MV-4-11 (cell line): ENCODE measurements around the gene GRID2.
"Not testable (repeated sequence)": the region's sequence is repeated elsewhere in the genome, so short reads cannot be mapped to it uniquely, and the experiment has no call there.

ENCODE experiments used
- DNase-seq: peaks from one replicate; lab custom pipeline; 2025; lab: John Stamatoyannopoulos, UW

The GRID2 gene

DNA sequence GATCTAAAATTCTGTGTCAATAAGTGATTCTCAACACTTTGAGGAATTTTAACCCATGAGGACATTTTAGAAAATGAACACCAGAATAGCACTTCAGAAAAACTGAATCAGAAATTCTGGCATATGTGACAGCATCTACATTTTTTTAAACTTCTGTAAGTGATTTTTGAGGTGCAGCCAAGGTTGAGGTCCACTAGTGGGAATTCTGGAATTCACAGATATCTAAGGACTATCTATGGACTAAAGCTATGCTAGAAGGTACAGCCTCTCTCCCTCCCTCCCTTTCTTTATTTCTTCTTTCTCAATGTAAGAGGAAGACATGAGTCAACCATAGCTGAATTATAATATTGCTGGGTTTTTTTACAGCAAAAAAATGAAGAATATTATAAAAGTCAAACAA lies 1016.6 kb downstream of the GRID2 start:
- DNase-seq = no peak

DNA sequence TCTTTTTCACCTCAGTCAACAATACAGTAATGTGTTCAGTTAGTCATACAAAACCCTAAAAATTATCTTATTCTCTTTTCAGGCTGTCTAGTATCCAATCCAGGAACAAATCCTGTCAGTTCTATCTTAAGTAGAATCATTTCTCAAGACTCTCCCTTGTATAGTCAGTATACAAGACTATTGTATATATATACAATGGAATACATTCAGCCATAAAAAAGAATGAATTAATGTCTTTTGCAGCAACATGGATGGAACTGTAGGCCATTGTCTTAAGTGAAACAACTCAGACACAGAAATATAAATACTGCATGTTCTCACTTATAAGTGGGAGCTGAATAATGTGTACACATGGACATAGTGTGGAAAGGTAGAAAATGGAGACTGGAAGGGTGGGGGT lies 1023.6 kb downstream of the GRID2 start:
- no peak for DNase-seq

DNA sequence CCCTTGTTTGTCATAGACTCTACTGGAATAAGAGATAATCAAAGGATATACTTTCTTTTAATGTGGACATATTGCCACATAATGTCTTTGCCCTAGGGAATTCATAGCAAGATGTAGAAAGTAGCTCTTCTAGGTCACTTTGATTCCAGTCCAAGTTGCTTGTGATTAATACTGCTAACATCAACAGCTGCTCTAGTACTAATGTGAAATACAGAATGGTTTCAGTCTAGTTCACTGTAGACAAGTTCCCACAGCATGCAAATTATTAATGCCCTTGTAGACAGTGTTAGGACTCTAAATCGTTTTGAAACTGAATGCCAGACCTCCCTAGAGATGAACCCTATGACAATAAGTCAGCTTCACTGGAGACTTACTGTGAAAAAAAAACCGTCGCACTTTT lies 1030.2 kb downstream of the GRID2 start:
- DNase-seq = no peak

DNA sequence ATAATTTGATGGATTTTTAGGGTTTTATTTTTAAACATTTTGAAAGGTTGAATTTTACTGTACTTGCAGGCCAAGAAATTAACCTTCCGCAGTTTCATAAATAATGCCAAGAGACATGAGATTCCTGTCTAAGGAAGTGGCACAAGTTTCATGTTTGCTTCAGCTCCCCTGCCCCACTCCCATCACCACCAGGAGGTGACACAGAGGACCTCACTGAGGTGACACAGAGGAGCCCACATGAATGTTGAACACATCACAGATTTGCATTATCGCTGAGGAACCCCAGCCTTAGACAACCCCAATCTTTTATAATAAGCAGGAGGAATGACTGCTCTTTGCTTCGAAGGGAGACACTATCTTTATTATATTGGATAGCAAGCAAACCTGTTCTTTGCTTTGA lies 1033.4 kb downstream of the GRID2 start:
- DNase-seq = no peak

DNA sequence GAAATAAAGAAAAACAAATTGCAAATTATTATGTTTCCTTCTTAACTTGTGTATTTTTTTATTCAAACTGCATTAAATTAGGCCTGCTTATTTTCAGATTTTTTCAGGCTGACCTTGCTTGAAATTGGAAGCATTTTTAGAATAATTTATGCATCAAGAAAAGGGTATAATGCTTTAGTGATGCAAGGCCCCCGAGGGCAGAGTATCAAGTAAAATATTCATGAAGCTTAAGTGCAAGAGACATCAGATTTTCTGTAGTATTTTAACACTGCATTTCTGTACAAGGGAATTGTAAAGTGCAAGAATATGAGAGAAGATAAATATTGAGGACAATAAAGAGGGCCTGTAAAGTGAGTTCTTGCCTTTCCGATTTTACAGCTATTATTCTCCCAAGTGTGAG lies 1039.0 kb downstream of the GRID2 start:
- no peak for DNase-seq

DNA sequence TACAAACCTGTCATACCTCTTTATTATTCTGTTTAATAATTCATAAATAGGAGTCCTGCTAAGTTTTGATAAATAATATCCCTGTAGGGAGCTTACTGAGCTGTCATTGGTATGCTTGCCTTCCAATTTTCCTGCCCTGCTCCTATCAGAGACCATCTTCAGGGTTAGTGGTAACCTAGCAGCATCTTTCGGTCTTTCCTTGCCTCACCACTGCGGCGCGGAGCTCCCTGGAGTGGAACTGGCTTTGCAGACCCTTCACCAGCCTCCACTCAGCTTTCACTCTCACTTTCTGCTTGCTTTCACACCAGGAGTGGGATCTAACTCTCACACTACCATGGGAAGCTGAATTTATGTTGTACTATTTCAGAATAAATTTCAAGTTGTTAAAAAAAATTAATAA lies 1043.1 kb downstream of the GRID2 start:
- no peak for DNase-seq

DNA sequence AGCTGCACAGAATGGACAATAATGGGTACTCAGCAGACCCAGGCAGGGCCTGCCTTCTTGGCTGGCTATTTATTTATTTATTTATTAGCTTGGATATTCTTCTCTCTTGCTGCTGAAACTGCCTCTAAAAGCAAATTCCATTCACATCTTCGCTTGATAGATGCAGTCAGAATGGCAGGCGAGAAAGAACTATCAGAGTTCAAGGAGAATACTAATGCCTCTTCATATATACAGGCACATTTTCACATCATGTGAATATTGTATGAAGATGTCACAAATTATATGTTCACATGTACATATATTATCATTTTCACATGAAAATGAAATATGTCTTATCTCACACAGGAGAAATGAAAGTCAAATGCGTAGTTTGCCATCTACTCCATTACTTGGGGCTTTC lies 1045.1 kb downstream of the GRID2 start:
- DNase-seq = no peak

DNA sequence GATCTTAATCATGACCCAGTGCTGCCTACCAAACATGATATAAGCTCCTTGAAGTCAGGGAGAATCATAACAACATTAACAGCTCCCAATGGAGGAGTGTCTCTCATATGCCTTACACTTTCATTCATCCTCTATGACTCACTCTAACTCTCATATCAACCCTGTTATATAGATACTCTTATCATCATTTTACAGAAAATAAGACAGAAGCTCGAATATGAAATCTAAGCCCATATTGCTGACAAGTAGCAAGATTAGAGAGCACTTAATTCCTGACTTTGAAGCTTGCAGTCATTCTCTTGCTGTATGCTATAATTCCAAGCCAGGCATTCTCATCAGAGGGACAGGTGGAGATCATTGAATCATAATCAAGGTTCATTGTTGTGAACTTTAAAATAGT lies 1048.1 kb downstream of the GRID2 start:
- DNase-seq = no peak

DNA sequence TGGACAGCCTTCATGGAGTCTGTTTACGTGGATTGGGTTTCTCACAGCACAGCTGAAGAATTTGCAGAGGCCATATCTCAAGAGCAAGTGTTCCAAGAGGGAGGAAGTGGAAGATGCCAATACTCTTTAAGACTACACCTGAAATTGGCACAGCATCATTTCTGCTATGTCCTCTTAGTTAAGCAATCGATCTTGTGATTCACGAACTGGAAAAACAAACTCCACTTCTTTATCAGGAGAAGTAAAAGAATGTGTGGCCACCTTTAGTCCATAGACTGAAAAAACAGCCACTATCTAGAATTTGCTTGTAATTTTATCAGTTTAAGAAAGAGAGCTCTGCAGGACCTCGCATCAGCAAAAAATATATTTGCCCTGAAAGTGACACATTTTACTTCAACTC lies 1051.6 kb downstream of the GRID2 start:
- no peak for DNase-seq

DNA sequence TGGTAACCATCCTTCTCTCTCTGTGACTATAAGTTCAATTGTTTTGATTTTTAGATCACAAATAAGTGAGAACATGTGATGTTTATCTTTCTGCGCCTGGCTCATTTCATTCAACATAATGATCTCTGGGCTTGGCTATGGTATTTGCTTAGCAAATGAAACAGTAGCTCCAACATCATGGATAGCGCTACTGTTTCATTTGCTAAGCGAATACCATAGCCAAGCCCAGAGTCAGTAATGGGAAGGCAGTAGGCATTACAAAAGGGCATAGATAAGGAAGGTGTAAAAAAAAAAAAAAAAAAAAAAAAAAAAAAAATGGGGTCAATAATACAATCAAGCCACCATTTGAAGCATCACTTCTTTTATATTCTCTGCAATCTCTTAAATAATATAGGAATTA lies 1055.8 kb downstream of the GRID2 start:
- DNase-seq = no peak

DNA sequence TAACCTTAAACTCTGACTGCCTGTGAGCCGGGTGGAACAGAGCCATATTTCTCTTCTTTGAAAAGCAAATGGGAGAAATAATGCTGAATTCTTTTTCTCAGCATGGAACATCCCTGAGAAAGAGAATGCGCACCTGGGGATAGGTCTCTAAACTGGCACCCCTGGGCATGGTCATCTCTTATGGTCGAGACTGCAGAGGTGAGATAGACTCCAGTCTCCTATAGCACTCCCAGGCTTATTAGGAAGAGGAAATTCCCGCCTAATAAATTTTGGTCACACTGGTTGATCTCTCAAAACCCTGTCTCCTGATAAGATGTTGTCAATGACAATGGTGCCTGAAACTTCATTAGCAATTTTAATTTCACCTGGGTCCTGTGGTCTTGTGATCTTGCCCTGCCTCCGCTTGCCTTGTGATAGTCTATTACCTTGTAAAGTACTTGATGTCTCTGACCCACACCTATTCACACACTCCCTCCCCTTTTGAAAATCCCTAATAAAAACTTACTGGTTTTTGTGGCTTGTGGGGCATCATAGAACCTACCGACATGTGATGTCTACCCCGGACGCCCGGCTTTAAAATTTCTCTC lies 1062.5 kb downstream of the GRID2 start:
- DNase-seq = not testable (repeated sequence)

DNA sequence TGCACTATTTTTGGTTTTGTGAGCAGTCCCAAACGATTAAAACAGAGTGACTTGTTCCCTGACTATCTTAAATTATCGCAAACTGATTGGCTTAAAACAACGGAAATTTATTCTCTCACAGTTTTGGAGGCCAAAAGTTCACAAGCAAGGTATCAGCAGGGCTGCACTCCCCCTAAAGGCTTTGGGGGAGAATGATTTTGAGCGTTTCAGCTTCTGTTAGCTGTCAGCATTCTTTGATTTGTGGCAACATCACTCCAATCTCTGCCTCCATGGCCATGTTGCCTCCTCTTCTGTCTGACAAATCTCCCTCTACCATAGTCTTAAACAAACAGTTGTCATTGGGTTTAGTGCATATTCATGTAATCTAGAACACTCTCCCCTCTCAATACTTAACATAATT lies 1065.2 kb downstream of the GRID2 start:
- DNase-seq = no peak

DNA sequence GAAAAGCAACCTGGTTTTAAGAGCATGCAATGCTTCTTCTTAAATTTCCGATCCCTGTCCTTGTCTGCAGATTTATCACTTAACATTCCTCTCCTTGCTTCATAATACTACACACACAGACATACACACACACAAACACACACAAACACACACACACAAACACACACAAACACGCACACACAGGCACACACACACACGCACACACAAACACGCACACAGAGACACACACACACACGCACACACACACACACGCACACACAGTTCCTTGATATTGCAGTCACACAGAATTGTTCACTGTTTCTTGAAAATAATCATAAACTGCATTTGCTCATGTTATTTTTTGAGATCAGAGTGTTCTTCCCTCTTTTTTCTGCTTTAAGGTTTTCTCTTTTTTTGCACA lies 1066.5 kb downstream of the GRID2 start:
- DNase-seq = no peak

DNA sequence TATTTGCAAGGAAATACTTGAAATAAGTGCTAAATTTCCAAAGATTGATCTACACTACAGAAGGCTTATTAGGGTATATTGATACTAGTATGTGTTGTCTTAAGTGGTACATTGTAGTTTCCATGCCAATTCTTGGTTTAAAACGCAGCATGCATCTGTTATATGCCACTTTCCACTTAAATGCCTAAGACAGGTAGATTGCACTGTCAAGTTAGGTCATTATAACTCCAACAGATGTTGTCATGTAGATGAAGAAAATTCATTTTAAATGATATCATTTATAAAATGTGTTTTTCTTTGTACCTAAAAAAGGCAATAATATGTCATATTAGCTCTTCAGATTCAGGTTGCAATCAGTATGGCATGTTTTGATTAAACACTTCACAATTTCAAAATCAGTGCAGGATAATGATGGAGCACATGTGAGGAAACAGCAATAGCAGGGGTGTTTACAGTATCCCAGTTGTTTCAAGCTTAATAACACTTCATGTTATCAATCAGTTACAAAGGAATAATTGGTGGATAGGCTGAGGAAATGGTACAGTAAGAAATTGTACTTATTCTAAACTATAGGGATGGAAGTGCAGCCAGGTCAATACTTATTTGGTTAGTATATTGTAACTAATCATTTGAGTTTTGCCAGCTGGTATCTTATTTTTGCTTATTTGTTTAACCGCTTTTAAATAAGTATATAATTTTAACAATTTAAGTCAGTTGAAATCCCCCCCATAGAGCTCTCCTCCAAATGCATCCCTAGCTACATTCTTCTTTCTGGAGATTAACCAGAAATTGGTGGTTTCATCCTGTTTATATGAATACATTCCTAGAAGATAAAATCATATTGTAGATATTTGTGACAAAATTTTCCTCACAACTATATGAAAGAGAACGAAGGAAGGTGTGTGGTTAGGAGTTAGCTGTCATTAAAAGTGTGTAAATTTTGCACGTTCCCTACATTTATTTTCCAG lies 1070.4 kb downstream of the GRID2 start:
- no peak for DNase-seq

DNA sequence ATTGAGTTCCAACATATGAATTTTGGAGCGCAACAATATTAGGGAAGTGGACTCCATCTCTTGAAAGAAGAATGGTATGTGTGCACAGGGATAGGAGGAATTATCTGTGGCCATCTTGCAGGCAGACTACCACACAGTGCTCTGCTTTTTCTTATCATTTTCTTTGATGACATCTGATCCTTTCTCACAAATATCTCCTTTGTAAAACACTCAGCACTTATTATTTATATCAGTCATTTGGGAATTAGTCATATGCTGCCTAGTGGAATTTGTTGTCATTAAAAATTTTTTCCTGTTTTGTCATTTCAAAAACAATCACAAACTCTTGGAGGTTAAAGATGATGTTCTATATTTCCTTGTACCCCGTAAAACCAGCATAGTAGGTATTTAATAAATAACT lies 1080.5 kb downstream of the GRID2 start:
- no peak for DNase-seq

DNA sequence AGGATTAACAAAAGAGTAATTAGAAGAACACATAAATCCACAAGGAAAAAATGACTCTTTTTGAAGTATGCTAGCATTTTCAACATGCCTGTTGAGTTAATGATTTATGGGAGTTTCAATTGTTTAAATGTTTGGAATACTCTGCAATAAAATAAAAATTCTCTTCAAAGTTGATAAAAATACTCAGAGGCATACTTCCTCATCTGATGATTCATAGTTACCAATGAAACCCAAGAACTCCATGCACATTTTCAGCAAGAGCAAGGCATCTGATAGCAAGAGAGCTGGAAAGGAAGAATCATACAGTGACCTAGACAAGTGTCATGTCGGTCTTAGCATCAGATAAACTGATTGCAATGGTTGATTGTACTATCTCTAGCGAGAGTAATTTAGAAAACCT lies 1081.1 kb downstream of the GRID2 start:
- no peak for DNase-seq

DNA sequence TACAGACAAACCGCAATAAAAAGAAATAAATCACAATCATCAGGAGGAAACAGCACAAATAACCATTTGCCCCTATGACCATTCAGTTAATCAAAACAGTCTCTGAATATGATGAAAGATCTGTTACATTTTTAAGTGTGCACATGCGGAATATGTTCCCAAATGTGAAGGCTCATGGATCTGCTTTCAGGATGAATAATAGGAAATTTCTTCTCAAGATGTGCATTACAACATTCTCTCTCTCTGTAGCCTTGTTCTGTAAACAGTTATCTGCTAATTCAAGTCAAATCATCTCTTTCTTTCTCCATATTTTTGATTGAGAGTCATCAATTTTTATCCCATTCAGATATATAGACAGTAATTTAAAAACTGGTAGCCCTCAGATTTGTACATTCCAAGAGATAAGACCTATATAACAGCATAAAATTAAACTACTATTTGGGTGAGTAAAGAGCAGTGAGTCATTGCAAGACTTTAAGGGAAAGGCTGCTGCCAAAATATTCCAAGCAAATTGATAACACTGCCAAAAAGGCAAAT lies 1090.8 kb downstream of the GRID2 start:
- DNase-seq = no peak

DNA sequence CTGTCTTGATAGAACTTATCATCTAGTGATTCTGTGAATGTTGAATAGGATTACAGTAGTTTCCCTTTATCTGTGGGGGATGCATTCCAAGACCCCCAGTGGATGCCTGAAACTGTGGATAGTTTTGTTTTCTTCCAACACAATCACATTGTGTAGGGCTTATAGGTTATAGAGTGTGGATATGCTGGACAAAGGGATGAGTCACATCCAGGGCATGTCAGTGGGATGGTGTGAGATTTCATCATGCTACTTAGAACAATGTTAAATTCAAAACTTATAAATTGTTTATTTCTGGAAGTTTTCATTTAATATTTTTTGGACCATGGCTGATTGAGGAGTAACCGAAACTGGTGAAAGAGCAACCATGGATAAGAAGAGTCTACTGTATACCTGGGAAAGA lies 1092.5 kb downstream of the GRID2 start:
- DNase-seq = no peak

DNA sequence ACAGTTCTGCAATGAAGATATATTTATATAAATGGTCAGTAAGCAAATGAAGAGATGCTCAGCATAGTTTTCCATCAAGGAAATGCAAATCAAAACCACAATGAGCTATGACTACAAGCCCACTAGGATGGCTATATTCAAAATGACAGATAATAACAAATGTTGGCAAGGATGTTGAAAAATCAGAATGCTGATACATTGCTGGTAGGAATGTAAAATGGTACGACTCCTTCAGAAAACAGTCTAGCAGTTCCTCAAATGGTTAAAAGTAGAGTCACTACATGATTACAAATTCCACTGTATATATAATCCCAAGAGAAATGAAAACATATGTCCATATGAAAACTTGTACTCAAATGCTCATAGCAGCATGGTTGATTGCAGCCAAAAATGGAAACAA lies 1099.8 kb downstream of the GRID2 start:
- DNase-seq = no peak

DNA sequence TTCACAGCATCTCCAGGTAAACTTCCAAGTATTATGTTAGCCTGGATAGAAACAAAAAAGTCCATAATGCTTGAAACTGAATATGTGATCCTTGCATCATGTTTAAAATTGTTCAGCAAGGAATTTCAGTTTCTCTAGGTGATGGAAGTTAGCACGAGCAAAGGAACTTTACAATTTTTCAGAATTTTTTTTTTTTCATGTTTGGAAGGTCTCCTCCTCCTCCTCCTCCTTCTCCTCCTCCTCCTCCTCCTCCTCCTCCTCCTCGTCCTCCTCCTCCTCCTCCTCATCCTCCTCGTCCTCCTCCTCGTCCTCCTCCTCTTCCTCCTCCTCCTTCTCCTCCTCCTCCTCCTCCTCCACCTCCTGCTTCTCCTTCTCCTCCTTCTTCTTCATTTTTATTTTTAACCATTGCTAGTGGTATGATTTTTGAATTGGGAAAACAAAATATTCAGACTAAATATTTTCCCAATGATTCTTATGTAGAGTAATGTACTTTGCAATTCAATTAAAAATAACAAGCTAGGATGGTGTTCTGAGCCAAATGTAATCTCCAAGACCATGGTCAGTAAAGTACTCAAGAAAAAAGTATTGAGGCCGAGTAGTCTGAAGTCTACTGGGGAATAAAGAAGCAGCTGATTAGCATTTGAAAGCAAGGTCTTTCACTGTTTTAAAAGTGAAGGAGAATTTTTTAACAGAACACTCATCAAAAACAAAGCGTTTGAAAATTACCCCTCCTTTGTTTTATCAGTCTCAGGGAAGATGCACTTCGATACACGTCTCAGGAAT lies 1103.9 kb downstream of the GRID2 start:
- no peak for DNase-seq

DNA sequence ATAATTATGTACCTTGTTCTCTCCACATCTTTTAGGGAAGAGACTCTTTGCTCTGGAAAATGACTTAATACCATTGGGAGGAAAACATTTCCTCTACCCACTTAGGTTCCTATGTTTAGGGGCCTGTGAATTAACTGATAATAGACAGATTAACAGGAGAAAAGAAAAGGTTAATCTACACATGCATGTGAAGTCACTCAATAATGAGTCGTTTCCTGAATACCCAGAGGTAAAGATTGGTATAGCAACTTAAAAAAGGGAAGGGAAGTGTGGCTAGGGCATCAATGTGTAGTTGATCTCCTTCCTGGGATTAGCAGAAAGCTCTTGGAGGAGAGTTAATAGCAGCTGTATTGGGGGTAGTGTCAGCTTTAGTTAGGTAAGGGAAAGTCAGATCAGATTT lies 1105.3 kb downstream of the GRID2 start:
- no peak for DNase-seq

DNA sequence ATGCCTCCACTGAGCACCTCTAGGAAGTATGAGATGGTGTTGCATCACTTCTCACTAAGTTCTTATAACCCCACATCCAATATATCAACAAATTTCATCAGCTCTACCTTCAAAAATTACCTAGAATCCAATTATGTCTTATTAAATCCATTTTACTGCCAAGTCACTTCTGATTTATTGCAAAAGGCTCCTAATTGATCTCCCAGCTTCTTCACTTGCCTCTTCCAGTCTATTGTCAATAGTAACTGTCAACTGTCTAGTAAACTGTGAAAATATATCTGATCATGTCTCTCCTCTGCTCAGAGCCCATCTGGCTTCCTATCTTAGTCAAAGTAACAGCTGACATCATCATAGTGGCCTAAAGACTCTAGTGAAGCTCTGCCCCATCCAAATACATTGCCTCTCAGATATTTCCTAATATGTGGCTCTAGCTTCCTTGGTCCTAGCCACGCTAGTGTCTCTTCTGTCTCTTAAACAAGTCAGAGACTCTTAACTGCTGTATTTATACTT lies 1110.3 kb downstream of the GRID2 start:
- DNase-seq = no peak
